Measurements from ENCODE around the gene GAK.
"Not testable (repeated sequence)": the region's sequence is repeated elsewhere in the genome, so short reads cannot be mapped to it uniquely, and the experiment has no call there.

GAK gene

DNA sequence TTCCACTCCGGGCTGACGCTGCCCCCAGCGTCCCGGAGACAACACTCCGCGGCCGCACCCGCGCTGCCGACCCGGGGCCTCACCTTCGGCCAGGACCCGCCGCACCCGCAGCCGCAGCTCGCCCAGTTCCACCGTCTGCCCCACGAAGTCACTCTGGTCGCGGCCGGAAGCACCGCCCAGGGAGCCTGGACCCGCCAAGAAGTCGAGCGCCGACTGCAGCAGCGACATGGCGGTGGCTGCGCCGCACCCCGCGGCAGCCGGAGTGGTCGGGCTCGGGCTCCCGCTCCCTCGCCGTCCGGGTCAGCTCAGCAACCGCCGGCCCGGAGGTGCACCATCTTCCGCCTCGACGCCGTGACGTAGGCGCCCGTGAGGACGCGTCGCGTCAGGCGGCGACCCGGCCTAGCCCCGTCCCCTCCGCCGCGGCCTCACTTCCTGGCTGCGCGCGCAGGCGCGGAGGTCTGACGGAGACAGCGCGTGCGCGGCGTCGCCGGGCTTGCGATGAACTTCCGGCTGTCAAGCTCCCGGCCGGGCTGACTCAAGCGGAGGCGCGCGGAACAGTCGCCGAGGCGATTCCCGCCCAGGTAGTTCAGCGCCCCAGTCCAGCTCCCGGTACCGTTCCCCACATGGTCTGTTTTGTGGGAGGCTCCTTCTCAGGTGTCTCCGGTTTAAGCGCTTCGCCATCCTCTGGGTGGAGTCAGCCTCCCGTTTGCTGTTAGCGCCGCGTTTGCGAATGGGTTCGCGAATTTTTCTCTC, at the start of gene GAK, which contains the start of gene TMEM175:
Gene GAK, minus strand, starts transcription at position 357 of the 753 bp plus-strand sequence. Its CDS starts 129 bp downstream, at position 228.
Gene TMEM175, plus strand, starts transcription at position 501 of the 753 bp plus-strand sequence. CDS start 15,280 bp downstream, outside the sequence.
- DNase-seq (ENCODE audit: low read depth): peak; percentile 92

- no peak for DNase-seq (ENCODE audit: low read depth)
Measured at GRCh38 chr4:978957-979701, 47.0 kb upstream of the GAK start.

DNA sequence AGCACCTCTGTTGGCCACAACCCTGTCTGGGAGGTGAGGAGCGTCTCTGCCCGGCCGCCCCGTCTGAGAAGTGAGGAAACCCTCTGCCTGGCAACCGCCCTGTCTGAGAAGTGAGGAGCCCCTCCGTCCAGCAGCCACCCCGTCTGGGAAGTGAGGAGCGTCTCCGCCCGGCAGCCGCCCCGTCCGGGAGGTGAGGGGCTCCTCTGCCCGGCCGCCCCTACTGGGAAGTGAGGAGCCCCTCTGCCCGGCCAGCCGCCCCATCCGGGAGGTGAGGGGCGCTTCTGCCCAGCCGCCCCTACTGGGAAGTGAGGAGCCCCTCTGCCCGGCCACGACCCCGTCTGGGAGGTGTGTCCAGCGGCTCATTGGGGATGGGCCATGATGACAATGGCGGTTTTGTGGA, 43.9 kb upstream of the GAK start:
- not testable (repeated sequence) for DNase-seq (ENCODE audit: low read depth)

DNA sequence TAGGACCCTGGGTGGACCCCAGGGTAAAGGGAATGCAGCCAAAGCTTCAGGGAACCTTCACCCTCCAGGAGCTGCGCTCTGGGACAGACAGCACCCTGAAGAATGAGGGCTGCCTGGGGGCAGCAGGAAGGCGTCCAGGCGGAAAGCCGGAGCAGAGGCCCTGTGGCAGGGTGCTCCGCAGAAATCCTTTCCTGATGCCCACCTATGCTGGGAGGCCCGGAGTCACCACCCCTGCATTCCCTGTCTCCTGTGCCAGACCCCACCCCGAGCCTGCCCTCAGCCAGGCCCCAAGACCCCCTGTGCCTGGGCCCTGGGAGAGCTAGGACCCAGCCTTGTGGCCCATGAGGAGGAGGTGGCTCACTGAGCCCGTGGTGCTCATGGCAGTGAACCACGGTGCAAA, 42.6 kb upstream of the GAK start:
- no peak for DNase-seq (ENCODE audit: low read depth)

- peak; percentile 87 for DNase-seq (ENCODE audit: low read depth)
Measured at GRCh38 chr4:973431-974397, 41.6 kb upstream of the GAK start, which contains the start of gene DGKQ. Gene DGKQ, minus strand, starts transcription at chr4:973569. Its CDS starts 87 bp downstream, at chr4:973482.

DNA sequence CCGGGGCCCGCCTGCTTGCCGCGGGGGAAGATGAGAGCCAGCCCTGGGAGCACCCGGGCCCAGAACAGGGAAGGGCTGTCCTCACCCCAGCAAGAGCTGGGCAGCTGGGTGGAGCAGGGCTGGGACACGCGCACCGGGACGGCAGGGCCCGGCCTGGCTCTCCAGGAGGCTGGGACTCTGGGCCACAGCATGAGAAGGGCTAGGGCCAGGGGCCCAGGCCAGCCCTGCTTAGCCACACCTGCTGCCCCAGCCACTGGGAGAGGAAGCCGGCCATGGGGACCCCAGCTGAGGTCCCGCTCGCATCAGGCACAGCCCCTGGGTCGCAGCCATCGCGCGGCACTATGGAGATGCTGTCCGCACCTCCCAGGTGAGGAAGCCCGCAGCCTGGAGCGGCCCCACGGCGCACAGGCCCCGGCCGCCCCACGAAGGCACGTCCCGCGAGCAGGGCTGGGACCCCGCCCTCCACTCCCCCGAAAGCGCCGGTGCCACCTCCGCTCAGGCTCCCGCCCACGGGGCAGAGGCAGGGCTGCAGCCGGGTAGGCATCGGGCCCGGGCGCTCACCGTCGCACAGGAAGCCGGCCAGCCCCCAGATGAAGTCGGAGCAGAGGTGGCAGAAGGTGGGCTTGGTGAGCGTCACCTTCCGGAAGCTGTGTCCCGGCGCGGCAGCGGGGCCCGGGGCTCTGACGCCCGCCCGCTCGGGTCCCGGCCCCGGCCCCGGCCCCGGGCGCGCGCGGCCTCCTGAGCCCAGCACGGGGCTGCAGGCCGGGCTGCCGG, 40.7 kb upstream of the GAK start:
- DNase-seq (ENCODE audit: low read depth): peak; percentile 37

GRCh38 chr4:971666-972500, 39.8 kb upstream of the GAK start:
- no peak for DNase-seq (ENCODE audit: low read depth)

GRCh38 chr4:970854-971520, 38.9 kb upstream of the GAK start:
- no peak for DNase-seq (ENCODE audit: low read depth)

DNA sequence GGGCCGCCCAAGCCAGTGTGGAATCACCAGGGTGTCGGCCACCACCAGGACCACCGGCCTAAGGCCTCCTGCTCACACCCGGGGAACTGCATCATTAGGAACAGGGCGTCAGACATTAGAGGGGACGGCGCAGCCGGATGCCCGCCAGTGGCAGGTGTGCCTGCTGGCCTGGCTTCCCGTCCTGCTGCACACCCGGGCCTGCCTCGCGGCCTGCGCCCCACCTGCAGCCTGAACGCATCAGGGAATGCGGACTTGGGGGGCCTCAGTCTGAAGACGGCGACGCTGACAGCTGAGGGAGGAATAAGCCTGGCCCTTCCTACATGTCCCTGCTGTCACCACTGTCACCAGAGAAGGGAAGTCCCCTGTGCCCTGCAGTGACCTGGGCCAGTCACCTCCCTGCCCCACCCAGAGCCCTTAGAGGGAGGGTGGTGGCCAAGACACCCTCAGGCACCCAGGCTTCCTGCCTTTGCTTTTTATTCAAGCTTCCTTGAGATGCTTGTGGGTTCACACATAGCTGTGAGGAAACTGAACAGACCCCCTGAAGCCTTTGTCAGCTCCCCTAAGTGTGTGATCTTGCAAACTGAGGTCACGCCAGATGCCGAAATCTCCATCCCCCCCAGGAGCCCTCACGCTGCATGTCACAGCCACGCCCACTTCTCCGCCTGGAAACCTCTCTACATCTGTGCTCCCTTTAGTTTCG, 38.1 kb upstream of the GAK start:
- no peak for DNase-seq (ENCODE audit: low read depth)

GRCh38 chr4:968621-969394, 36.7 kb upstream of the GAK start:
- DNase-seq (ENCODE audit: low read depth): no peak

- DNase-seq (ENCODE audit: low read depth): no peak
Measured at GRCh38 chr4:968221-968620, 36.1 kb upstream of the GAK start.

GRCh38 chr4:967113-968104, 35.3 kb upstream of the GAK start:
- DNase-seq (ENCODE audit: low read depth): no peak

DNA sequence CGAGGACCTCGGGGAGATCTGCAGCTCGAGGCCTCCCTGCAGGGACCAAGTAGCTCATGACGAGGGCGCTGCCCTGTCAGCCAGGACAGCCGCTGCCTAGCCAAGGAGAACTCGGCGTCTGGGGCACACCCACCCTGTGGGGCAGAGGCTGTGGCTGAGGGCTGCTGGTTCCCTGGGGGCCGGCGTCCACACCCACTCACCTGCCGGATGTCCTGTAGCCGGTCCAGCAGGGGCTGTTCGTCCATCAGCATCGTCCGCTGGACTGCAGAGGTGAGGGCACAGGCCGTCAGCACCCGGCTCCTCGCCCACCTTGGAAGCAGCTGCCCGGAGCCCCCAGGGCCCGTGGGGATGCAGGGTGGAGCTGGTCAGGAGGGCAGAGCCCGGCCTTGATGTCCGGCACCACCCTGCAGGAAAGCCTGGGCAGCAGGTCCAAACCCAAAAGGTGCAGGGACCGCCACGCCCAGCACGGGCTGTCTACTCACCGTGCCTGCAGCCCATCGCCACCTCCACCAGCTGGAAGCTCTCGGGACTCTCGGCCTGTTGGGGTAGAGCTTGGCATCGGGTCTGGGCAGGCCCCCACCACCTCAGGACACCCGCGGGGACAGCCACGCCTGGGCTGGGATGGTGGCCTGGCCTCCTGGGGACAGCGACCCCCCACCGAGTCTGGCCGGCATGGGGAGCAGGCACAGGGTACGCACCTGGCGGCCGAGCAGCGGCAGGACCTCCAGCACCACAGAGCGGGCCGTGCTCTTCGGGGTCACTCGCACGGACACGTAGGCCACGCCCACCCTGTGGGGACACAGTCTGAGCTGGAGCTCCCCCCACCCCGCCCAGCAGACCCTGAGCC, 34.4 kb upstream of the GAK start:
- DNase-seq (ENCODE audit: low read depth): no peak

- DNase-seq (ENCODE audit: low read depth): no peak
Measured at GRCh38 chr4:965766-966134, 33.6 kb upstream of the GAK start.

DNA sequence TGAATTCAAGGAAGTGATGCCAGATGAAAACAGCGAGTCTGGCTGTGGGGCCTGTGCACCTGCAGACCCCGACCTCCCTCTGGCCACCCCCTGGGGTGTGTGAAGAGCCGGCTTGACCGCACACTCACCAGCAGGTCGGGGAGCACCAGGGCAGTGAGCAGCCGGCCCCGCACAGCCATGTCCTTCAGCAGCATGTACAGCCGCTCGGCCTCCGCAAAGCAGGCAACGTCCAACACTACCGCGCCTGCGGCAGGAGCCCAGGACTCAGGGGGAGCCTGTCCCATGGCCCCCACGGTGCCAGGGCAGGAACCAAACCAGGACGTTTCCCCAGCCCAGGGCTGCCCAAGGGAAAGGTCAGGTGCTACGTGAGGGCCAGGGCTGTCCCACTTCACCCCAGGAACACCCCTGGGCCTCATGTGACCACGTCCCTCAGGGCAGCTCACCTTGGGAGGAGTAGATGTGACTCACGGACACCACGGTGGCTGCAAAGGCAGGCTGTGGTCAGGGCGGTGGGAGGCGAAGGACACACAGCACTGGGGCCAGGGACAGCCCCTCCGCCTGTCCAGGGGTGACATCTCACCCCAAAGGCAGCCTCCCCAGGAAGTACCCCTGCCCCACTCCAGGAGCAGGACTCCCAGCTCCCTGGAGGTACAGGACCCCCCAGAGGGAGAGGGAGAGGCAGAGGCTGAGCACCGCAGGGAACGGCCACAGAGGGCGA, 33.1 kb upstream of the GAK start:
- no peak for DNase-seq (ENCODE audit: low read depth)
